C4-2B (cell line): Measurements from ENCODE around the gene RPL10.

Experiments used
- ZFX ChIP-seq: fragments of 450-650 bp; IDR thresholded peaks from 2 replicates; pipeline ENCODE4 v1.6.1; 2017
- TF ChIP-seq, protein P1 (sequence below): fragments of 450-650 bp; conservative IDR thresholded peaks from 2 replicates; pipeline ENCODE4 v1.5.1; 2017; ENCODE audit warnings: mild to moderate bottlenecking

DNA sequence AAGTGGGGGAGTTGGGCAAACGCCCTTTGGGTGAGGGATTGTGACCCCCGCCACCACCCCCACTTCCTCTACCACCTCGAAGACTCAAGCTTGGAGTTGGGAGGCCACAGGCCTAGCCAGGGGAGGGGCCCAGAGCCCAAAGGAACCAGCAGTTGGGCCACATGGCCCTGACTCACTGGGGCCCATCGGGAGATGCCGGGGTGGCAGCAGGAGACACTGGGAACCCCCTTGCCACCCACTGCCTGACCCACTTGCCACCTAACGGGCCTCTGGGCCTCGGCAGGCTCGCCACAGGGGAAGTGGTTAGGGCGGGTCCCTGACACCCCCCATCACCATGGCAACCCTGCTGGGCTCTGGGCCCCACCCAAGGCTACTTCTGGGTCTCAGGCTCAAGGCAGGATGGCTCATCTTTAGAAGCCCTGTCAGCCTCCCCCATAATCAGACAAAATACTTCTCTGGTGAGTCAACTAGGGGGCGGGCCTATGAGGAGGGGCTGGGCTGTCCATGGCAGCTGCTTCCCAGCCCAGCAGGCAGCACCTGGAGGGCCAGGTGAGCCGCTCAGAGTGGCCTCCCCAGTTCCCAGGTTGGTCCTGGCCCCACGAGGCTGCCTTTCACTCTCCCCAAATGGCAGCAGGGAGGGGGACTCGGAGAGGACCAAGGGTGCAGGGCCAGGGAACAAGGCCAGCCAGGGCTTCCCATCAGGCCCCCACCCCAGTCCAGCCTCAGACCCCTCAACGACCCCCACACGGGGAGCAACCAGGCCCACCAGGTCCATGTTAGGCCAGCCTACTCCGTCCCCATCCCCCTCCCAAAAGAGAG, 29.3 kb upstream of the RPL10 start:
- TF ChIP-seq, protein P1, sequence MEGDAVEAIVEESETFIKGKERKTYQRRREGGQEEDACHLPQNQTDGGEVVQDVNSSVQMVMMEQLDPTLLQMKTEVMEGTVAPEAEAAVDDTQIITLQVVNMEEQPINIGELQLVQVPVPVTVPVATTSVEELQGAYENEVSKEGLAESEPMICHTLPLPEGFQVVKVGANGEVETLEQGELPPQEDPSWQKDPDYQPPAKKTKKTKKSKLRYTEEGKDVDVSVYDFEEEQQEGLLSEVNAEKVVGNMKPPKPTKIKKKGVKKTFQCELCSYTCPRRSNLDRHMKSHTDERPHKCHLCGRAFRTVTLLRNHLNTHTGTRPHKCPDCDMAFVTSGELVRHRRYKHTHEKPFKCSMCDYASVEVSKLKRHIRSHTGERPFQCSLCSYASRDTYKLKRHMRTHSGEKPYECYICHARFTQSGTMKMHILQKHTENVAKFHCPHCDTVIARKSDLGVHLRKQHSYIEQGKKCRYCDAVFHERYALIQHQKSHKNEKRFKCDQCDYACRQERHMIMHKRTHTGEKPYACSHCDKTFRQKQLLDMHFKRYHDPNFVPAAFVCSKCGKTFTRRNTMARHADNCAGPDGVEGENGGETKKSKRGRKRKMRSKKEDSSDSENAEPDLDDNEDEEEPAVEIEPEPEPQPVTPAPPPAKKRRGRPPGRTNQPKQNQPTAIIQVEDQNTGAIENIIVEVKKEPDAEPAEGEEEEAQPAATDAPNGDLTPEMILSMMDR: no peak
- TF ChIP-seq ZFX: no peak
